ENCODE results near the gene SCFD2. TPM values are rescaled to one million over a fixed set of nuclear protein-coding genes. Genes with fewer than 3 reads are reported as not detected.
"Not testable (repeated sequence)": the region's sequence is repeated elsewhere in the genome, so short reads cannot be mapped to it uniquely, and the experiment has no call there.

SCFD2 gene
- total RNA-seq, 1 donor from 2014 or later: 18.6 TPM

- Mint-ChIP-seq H3K36me3 (ENCODE audit: low read depth) (peaks cover 17% of the 10 kb centered on the region), H3K9me3 (peaks cover 11% of the 10 kb centered on the region), H3K27ac (ENCODE audit: unreplicated experiment) (no peak overlapping the region), H3K4me1 (no peaks in the 10 kb centered on the region), H3K4me3 (no peak overlapping the region), H3K27me3 (ENCODE audit: low read depth) (no peaks in the 10 kb centered on the region)
- no peak for DNase-seq (ENCODE audit: low read depth, low spot score)
- TF ChIP-seq, protein P1, sequence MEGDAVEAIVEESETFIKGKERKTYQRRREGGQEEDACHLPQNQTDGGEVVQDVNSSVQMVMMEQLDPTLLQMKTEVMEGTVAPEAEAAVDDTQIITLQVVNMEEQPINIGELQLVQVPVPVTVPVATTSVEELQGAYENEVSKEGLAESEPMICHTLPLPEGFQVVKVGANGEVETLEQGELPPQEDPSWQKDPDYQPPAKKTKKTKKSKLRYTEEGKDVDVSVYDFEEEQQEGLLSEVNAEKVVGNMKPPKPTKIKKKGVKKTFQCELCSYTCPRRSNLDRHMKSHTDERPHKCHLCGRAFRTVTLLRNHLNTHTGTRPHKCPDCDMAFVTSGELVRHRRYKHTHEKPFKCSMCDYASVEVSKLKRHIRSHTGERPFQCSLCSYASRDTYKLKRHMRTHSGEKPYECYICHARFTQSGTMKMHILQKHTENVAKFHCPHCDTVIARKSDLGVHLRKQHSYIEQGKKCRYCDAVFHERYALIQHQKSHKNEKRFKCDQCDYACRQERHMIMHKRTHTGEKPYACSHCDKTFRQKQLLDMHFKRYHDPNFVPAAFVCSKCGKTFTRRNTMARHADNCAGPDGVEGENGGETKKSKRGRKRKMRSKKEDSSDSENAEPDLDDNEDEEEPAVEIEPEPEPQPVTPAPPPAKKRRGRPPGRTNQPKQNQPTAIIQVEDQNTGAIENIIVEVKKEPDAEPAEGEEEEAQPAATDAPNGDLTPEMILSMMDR (conservative IDR thresholded peaks at IDR 0.05): no peak
These were observed 98.8 kb downstream of the SCFD2 start for GRCh38 chr4:53267026-53267425.

DNA sequence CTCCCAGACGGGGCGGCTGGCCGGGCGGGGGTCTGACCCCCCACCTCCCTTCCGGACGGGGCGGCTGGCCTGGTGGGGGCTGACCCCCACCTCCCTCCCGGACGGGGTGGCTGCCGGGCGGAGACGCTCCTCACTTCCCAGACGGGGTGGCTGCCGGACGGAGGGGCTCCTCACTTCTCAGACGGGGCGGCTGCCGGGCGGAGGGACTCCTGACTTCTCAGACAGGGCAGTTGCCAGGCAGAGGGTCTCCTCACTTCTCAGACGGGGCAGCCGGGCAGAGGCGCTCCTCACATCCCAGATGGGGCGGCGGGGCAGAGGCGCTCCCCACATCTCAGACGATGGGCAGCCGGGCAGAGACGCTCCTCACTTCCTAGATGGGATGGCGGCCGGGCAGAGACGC lies 109.9 kb downstream of the SCFD2 start:
- H3K36me3 Mint-ChIP-seq (ENCODE audit: low read depth): peaks cover 18% of the 10 kb centered on the region
- H3K4me1 Mint-ChIP-seq; H3K27ac Mint-ChIP-seq (ENCODE audit: unreplicated experiment); DNase-seq (ENCODE audit: low read depth, low spot score); H3K4me3 Mint-ChIP-seq; H3K27me3 Mint-ChIP-seq (ENCODE audit: low read depth): not testable (repeated sequence)
- peaks cover 20% of the 10 kb centered on the region for H3K9me3 Mint-ChIP-seq

GRCh38 chr4:53240573-53240972 lies 125.3 kb downstream of the SCFD2 start:
- no peaks in the 10 kb centered on the region for H3K4me1 Mint-ChIP-seq
- peaks cover 9% of the 10 kb centered on the region for H3K9me3 Mint-ChIP-seq
- no peak for DNase-seq (ENCODE audit: low read depth, low spot score)
- TF ChIP-seq, protein P1 (conservative IDR thresholded peaks at IDR 0.05): no peak
- no peaks in the 10 kb centered on the region for H3K27me3 Mint-ChIP-seq (ENCODE audit: low read depth)
- peaks cover 28% of the 10 kb centered on the region for H3K36me3 Mint-ChIP-seq (ENCODE audit: low read depth)
- H3K4me3 Mint-ChIP-seq: no peak overlapping the region
- H3K27ac Mint-ChIP-seq (ENCODE audit: unreplicated experiment): no peak overlapping the region

DNA sequence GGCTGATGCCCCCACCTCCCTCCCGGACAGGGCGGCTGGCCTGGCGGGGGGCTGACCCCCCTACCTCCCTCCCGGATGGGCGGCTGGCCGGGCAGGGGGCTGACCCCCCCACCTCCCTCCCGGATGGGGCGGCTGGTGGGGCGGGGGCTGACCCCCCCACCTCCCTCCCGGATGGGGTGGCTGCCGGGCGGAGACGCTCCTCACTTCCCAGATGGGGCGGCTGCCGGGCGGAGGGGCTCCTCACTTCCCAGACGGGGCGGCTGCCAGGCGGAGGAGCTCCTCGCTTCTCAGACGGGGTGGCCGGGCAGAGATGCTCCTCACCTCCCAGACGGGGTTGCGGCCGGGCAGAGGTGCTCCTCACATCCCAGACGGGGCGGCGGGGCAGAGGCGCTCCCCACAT lies 127.5 kb downstream of the SCFD2 start:
- peaks cover 16% of the 10 kb centered on the region for H3K36me3 Mint-ChIP-seq (ENCODE audit: low read depth)
- not testable (repeated sequence) for H3K4me1 Mint-ChIP-seq; H3K9me3 Mint-ChIP-seq; H3K27ac Mint-ChIP-seq (ENCODE audit: unreplicated experiment); H3K27me3 Mint-ChIP-seq (ENCODE audit: low read depth); DNase-seq (ENCODE audit: low read depth, low spot score); H3K4me3 Mint-ChIP-seq

DNA sequence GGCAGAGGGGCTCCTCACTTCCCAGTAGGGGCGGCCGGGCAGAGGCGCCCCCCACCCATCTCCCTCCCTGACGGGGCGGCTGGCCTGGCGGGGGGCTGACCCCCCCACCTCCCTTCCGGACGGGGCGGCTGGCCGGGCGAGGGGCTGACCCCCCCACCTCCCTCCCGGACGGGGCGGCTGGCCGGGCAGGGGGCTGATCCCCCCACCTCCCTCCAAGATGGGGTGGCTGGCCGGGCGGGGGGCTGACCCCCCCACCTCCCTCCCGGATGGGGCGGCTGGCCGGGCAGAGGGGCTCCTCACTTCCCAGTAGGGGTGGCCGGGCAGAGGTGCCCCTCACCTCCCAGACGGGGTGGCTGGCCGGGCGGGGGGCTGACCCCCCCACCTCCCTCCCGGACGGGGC lies 128.1 kb downstream of the SCFD2 start:
- not testable (repeated sequence) for DNase-seq (ENCODE audit: low read depth, low spot score); H3K27me3 Mint-ChIP-seq (ENCODE audit: low read depth); H3K4me3 Mint-ChIP-seq; H3K9me3 Mint-ChIP-seq; H3K4me1 Mint-ChIP-seq; H3K27ac Mint-ChIP-seq (ENCODE audit: unreplicated experiment)
- H3K36me3 Mint-ChIP-seq (ENCODE audit: low read depth): peaks cover 14% of the 10 kb centered on the region

DNA sequence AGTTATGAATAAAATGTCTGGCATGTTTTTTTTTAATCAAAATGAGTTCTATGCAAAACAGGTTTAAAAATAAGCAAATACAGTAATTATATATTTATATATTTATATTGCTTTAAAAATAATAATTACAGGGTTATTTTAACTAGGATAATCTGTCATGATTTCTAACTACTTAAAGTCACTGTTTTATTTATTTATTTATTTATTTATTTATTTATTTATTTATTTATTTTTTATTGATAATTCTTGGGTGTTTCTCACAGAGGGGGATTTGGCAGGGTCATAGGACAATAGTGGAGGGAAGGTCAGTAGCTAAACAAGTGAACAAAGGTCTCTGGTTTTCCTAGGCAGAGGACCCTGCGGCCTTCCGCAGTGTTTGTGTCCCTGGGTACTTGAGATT lies 129.2 kb downstream of the SCFD2 start:
- not testable (repeated sequence) for H3K4me3 Mint-ChIP-seq; H3K27ac Mint-ChIP-seq (ENCODE audit: unreplicated experiment); H3K27me3 Mint-ChIP-seq (ENCODE audit: low read depth); H3K4me1 Mint-ChIP-seq; H3K9me3 Mint-ChIP-seq; DNase-seq (ENCODE audit: low read depth, low spot score)
- H3K36me3 Mint-ChIP-seq (ENCODE audit: low read depth): peaks cover 14% of the 10 kb centered on the region

- DNase-seq (ENCODE audit: low read depth, low spot score): no peak
- H3K27me3 Mint-ChIP-seq (ENCODE audit: low read depth): no peaks in the 10 kb centered on the region
- H3K36me3 Mint-ChIP-seq (ENCODE audit: low read depth): peaks cover 11% of the 10 kb centered on the region
- no peaks in the 10 kb centered on the region for H3K4me1 Mint-ChIP-seq
- no peak overlapping the region for H3K27ac Mint-ChIP-seq (ENCODE audit: unreplicated experiment)
- H3K9me3 Mint-ChIP-seq: no peaks in the 10 kb centered on the region
- H3K4me3 Mint-ChIP-seq: no peak overlapping the region
- TF ChIP-seq, protein P1 (conservative IDR thresholded peaks at IDR 0.05): no peak
These were observed 130.3 kb downstream of the SCFD2 start for GRCh38 chr4:53235547-53235946.

- peaks cover 4% of the 10 kb centered on the region for H3K36me3 Mint-ChIP-seq (ENCODE audit: low read depth)
- no peaks in the 10 kb centered on the region for H3K4me1 Mint-ChIP-seq
- TF ChIP-seq, protein P1 (conservative IDR thresholded peaks at IDR 0.05): no peak
- H3K27ac Mint-ChIP-seq (ENCODE audit: unreplicated experiment): no peak overlapping the region
- no peak for DNase-seq (ENCODE audit: low read depth, low spot score)
- no peak overlapping the region for H3K4me3 Mint-ChIP-seq
- H3K27me3 Mint-ChIP-seq (ENCODE audit: low read depth): no peaks in the 10 kb centered on the region
- H3K9me3 Mint-ChIP-seq: no peaks in the 10 kb centered on the region
These were observed 131.2 kb downstream of the SCFD2 start for GRCh38 chr4:53234669-53235068.
